BJ (cell line): ENCODE data around the gene ARMC9. TPM values are rescaled to one million over a fixed set of nuclear protein-coding genes. Genes with fewer than 3 reads are reported as not detected.

Source experiments
- CTCF ChIA-PET: fragments of 350-600 bp; formaldehyde crosslinking; extraction: SDS; loops from one replicate; lab custom pipeline; 2021; ENCODE audit warnings: antibody characterized with exemption, inconsistent platforms; lab: Yijun Ruan, JAX
- POLR2A ChIA-PET: fragments of 300-600 bp; sonication (Branson Sonifier 250); formaldehyde crosslinking; extraction: SDS; loops from one replicate; lab custom pipeline; 2021; ENCODE audit warnings: antibody characterized with exemption; lab: Charles Lee
- DNase-seq: peaks from one replicate; pipeline ENCODE4 v3.0.0-alpha.2; 2011; ENCODE audit warnings: low read depth
- H3K27me3 ChIP-seq: 2 replicates; pipeline ENCODE4 v1.6.0; 2011; ENCODE audit warnings: low read length; ENCODE audit not compliant: control insufficient read depth, insufficient read depth
- H3K36me3 ChIP-seq: 2 replicates; pipeline ENCODE4 v1.5.1; 2011; ENCODE audit warnings: low read length; ENCODE audit not compliant: control insufficient read depth, insufficient read depth
- H3K4me3 ChIP-seq: 2 replicates; pipeline ENCODE4 v1.5.1; 2011; ENCODE audit warnings: low read depth, mild to moderate bottlenecking, control low read depth, low read length
- CTCF ChIP-seq: IDR thresholded peaks from 2 replicates; pipeline ENCODE4 v1.5.1; 2011; ENCODE audit warnings: low read depth, mild to moderate bottlenecking, control low read depth, inconsistent platforms, low read length, moderate library complexity; ENCODE audit not compliant: insufficient read depth
- polyA plus RNA-seq: library from polyadenylated mRNA; depleted of rRNA; stranded (reverse); fragments of >200 nt; gene quantifications from 2 replicates; pipeline ENCODE4 v1.2.3, GENCODE V29; 2011

ARMC9 gene
- polyA plus RNA-seq, 1 experiment = 83.1 TPM

DNA sequence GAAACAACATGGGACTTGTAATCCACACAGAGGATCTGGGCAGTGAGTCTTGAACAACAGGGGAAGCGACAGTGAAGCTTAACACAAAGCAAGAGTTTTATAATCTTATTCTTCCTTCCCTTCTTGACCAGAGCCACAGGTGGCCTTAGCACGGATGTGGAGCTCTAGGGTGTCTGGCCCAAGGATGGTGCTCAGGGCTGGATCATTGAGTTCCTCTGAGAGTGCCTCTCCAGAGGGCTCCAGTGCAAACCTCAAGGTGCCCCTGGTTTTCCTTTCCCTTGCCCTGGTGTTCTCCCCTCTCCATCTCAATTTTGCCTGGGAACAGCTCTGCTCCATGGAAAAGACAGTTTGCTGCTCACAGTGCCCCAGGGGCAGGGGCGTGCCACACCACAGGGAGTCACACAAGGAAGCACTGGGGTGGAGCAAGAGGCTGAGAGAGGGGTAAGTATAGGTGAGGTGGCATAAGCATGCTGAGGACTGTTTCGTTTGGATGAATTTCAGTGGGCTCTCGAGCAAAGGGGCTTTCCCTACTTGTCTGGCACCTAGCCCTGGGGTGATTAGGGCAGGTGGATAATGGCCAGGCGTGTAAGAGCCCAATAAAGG lies 108.5 kb downstream of the ARMC9 start:
- Histone ChIP-seq H3K27me3 (no peaks in the 10 kb centered on the region), H3K4me3 (no peak overlapping the region), H3K36me3 (peaks cover 13% of the 10 kb centered on the region)
- no peak for TF ChIP-seq CTCF
- ChIA-PET POLR2A (no interaction called here), CTCF (interaction anchor here (1.5 to 3.3 kb wide), 5 partner anchors 8 to 105 kb away, joined by 5 to 10 read pairs (median 8); no protein-coding TSS in a partner anchor)
- no peak for DNase-seq

GRCh38 chr2:231308219-231308618 lies 109.8 kb downstream of the ARMC9 start:
- no peak overlapping the region for H3K4me3 ChIP-seq
- no peak for DNase-seq
- ChIA-PET POLR2A (no interaction called here), CTCF (interaction anchor here (0.6 to 3.3 kb wide), 5 partner anchors 9 to 465 kb away, joined by 3 to 9 read pairs (median 3); no protein-coding TSS in a partner anchor)
- H3K27me3 ChIP-seq = no peaks in the 10 kb centered on the region
- TF ChIP-seq CTCF = no peak
- H3K36me3 ChIP-seq = peaks cover 13% of the 10 kb centered on the region

- CTCF ChIA-PET = interaction anchor here (1.2 to 3.3 kb wide), 2 partner anchors 97 to 143 kb away, joined by 3 to 9 read pairs; no protein-coding TSS in a partner anchor
- no peak for TF ChIP-seq CTCF
- POLR2A ChIA-PET = no interaction called here
- no peaks in the 10 kb centered on the region for H3K27me3 ChIP-seq
- H3K4me3 ChIP-seq = no peak overlapping the region
- DNase-seq = no peak
- peaks cover 13% of the 10 kb centered on the region for H3K36me3 ChIP-seq
Observed at GRCh38 chr2:231308631-231309428, 110.4 kb downstream of the ARMC9 start.

DNA sequence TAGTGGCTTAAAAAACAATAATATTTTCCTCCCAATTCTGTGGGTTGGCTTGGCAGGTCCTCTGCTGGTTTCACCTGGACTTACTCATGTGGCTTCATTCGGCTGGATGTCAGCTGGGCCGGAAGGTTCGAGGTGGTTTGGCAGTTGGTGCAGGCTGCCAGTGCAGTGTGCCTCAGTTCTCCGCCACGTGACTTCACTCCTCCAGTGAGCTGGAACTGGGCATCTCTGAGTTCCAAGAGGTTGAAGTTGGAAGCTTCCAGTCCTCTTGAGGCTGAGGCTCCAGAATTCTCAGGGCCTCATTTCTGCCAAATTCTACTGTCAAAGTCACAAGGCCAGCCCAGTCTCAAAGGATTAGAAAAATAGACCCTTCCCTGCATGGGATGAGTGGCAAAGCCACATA lies 113.6 kb downstream of the ARMC9 start:
- CTCF ChIA-PET = interaction anchor here (1.6 kb wide), 1 partner anchor 15 kb away, joined by 4 read pairs; no protein-coding TSS in a partner anchor
- POLR2A ChIA-PET = no interaction called here
- no peak overlapping the region for H3K4me3 ChIP-seq
- peaks cover 10% of the 10 kb centered on the region for H3K36me3 ChIP-seq
- no peak for TF ChIP-seq CTCF
- no peak for DNase-seq
- no peaks in the 10 kb centered on the region for H3K27me3 ChIP-seq

GRCh38 chr2:231315896-231316295 lies 117.5 kb downstream of the ARMC9 start:
- POLR2A ChIA-PET = no interaction called here
- no peak for DNase-seq
- peaks cover 12% of the 10 kb centered on the region for H3K36me3 ChIP-seq
- CTCF ChIA-PET = no interaction called here
- H3K4me3 ChIP-seq = no peak overlapping the region
- H3K27me3 ChIP-seq = no peaks in the 10 kb centered on the region
- TF ChIP-seq CTCF = no peak
